Endothelial cell of umbilical vein (primary cell): ENCODE data around the gene METTL25. TPM values are rescaled to one million over a fixed set of nuclear protein-coding genes. Genes with fewer than 3 reads are reported as not detected.

Experiments
- BruUV-seq: library from RNA; stranded (reverse); fragments of 400-500 nt; replicated peaks from 2 replicates; lab custom pipeline; 2021; lab: Mats Ljungman, UMichigan
- CTCF ChIA-PET: fragments of 300-600, 350-600 bp; sonication (Branson Sonifier 250); formaldehyde crosslinking; loops from one replicate; lab custom pipeline; 2021; ENCODE audit warnings: antibody characterized with exemption, inconsistent platforms; lab: Charles Lee
- POLR2A ChIA-PET: fragments of 300-600, 350-600 bp; sonication (Branson Sonifier 250); formaldehyde crosslinking; loops from one replicate; lab custom pipeline; 2021; ENCODE audit warnings: antibody characterized with exemption, inconsistent platforms; lab: Charles Lee
- DNase-seq: peaks from one replicate; pipeline ENCODE4 v3.0.0-alpha.2; 2011; ENCODE audit warnings: low read depth, low spot score
- FAIRE-seq: peaks from 2 replicates; lab custom pipeline; 2011; peaks lifted over from hg19 to GRCh38; lab: Jason Lieb, UNC
- H2AFZ ChIP-seq: 2 replicates; pipeline ENCODE4 v1.6.0; 2012; ENCODE audit warnings: low read depth, low read length, control low read depth, inconsistent platforms
- H3K27ac ChIP-seq: 2 replicates; pipeline ENCODE4 v1.5.1; 2011; ENCODE audit warnings: low read depth, mild to moderate bottlenecking, control low read depth, low read length, moderate library complexity; ENCODE audit not compliant: insufficient read depth
- H3K27me3 ChIP-seq, 2 experiments: 2 replicates each; pipeline versions ENCODE4 v1.6.0 to v1.6.1; 2011; ENCODE audit warnings: low read length in 2 of 2, mixed read lengths in 1 of 2; ENCODE audit not compliant: control insufficient read depth in 2 of 2, insufficient read depth in 2 of 2
- H3K36me3 ChIP-seq, 2 experiments: 2 replicates in 1 of 2; 3 replicates in 1 of 2; pipeline ENCODE4 v1.5.1; 2011; ENCODE audit warnings: low read length in 2 of 2, mild to moderate bottlenecking in 1 of 2, moderate library complexity in 1 of 2; ENCODE audit not compliant: control insufficient read depth in 2 of 2, insufficient read depth in 2 of 2; ENCODE audit errors: extremely low read depth in 1 of 2
- H3K4me1 ChIP-seq: 3 replicates; pipeline ENCODE4 v1.5.1; 2011; ENCODE audit warnings: mild to moderate bottlenecking, low read length; ENCODE audit not compliant: control insufficient read depth, insufficient read depth; ENCODE audit errors: extremely low read depth
- H3K4me2 ChIP-seq: 2 replicates; pipeline ENCODE4 v1.6.1; 2011; ENCODE audit warnings: low read length, control low read depth, mixed read lengths; ENCODE audit not compliant: insufficient read depth
- H3K4me3 ChIP-seq, 3 experiments: fragments of 200-600 bp in 1 of 3; sonication (generic), shearing (Covaris generic) in 1 of 3; replicated peaks in 1 of 3; 2 replicates each; pipeline ENCODE4 v1.5.1; 2011 to 2016; ENCODE audit warnings: control low read depth in 3 of 3, low read length in 3 of 3, mild to moderate bottlenecking in 2 of 3, inconsistent platforms in 1 of 3, low read depth in 1 of 3, moderate library complexity in 1 of 3; ENCODE audit not compliant: insufficient read depth in 1 of 3
- H3K79me2 ChIP-seq: 2 replicates; pipeline ENCODE4 v1.6.0; 2012; ENCODE audit warnings: low read length, inconsistent platforms; ENCODE audit not compliant: control insufficient read depth, insufficient read depth
- H3K9ac ChIP-seq: replicated peaks from 2 replicates; pipeline ENCODE3; 2011; ENCODE audit warnings: low read length, control low read depth; ENCODE audit not compliant: insufficient read depth; ENCODE audit errors: extremely low read depth
- H3K9me1 ChIP-seq: replicated peaks from 3 replicates; pipeline ENCODE4 v1.6.0; 2011; ENCODE audit warnings: mild to moderate bottlenecking, low read length; ENCODE audit not compliant: control insufficient read depth, insufficient read depth; ENCODE audit errors: extremely low read depth
- H3K9me3 ChIP-seq: replicated peaks from 2 replicates; pipeline ENCODE4 v1.5.1; 2012; ENCODE audit warnings: low read length, inconsistent platforms; ENCODE audit not compliant: control insufficient read depth, insufficient read depth
- H4K20me1 ChIP-seq: replicated peaks from 2 replicates; pipeline ENCODE3; 2011; ENCODE audit warnings: mild to moderate bottlenecking, low read length; ENCODE audit not compliant: control insufficient read depth, insufficient read depth; ENCODE audit errors: extremely low read depth
- EZH2 ChIP-seq: IDR thresholded peaks from 2 replicates; pipeline ENCODE4 v1.6.1; 2012; ENCODE audit warnings: borderline replicate concordance, low read depth, mild to moderate bottlenecking, moderate library complexity, low read length, inconsistent platforms; ENCODE audit not compliant: severe bottlenecking
- FOS ChIP-seq: IDR thresholded peaks from 2 replicates; pipeline ENCODE4 v1.6.1; 2011; ENCODE audit warnings: mild to moderate bottlenecking, low read length, moderate library complexity, borderline replicate concordance; ENCODE audit not compliant: insufficient read depth
- GATA2 ChIP-seq: IDR thresholded peaks from 2 replicates; pipeline ENCODE4 v1.7.0; 2011; ENCODE audit warnings: low read depth, mild to moderate bottlenecking, moderate library complexity, mixed read lengths, low read length; ENCODE audit not compliant: insufficient read length, insufficient read depth
- JUN ChIP-seq: IDR thresholded peaks from 2 replicates; pipeline ENCODE4 v1.6.1; 2011; ENCODE audit warnings: borderline replicate concordance, low read depth; ENCODE audit not compliant: insufficient read length, insufficient read depth
- MYC ChIP-seq: IDR thresholded peaks from one replicate; pipeline ENCODE4 v1.6.1; 2011; ENCODE audit warnings: mild to moderate bottlenecking, low read depth, low read length
- POLR2A ChIP-seq: IDR thresholded peaks from 2 replicates; pipeline ENCODE4 v1.6.1; 2012; ENCODE audit warnings: low read depth, mild to moderate bottlenecking, control low read depth, low read length
- POLR2AphosphoS5 ChIP-seq: IDR thresholded peaks from 2 replicates; pipeline ENCODE4 v1.6.1; 2012; ENCODE audit warnings: low read depth, mild to moderate bottlenecking, control low read depth, low read length, moderate library complexity; ENCODE audit not compliant: insufficient read depth
- dilution Hi-C: fragments of 300-500 bp; cut with MboI; formaldehyde crosslinking; loops from one replicate; pipeline ENCODE4 v1.15.0; 2019; ENCODE audit warnings: low sequenced_read_pairs; ENCODE audit not compliant: extremely low pct_ligation_motif_present
- intact Hi-C: fragments of 100-400 bp; cut with micrococcal nuclease; formaldehyde crosslinking; loops from one replicate; pipeline ENCODE4 v1.10.0; 2022
- polyA plus RNA-seq, 4 experiments: library from polyadenylated mRNA; depleted of rRNA in 3 of 4; stranded (reverse) in 3 of 4; unstranded in 1 of 4; fragments of >200 nt; gene quantifications; 2 replicates each; pipeline versions ENCODE4 v1.2.1 to v1.2.3, GENCODE V29; 2011 to 2012; ENCODE audit warnings: missing spikeins in 1 of 4
- total RNA-seq: library from RNA; stranded (reverse); gene quantifications from 2 replicates; pipeline ENCODE4 v1.2.3, GENCODE V29; 2021
- TF ChIP-seq, protein P1 (sequence below): IDR thresholded peaks from 2 replicates; pipeline ENCODE4 v1.6.1; 2011; ENCODE audit not compliant: insufficient read depth, insufficient read length
- TF ChIP-seq, protein P2 (sequence below), 2 donors: IDR thresholded peaks; 1 replicate in 1 of 2; 2 replicates in 1 of 2; pipeline ENCODE4 v1.5.1; 2011; ENCODE audit warnings: low read length in 2 of 2, mild to moderate bottlenecking in 2 of 2, moderate library complexity in 2 of 2, control low read depth in 1 of 2, inconsistent platforms in 1 of 2, low read depth in 1 of 2; ENCODE audit not compliant: insufficient read depth in 1 of 2; ENCODE audit errors: extremely low read depth in 1 of 2

Gene METTL25
- total and polyA plus RNA-seq, 2 donors (not counting 3 experiments of a cell fraction or from before 2014, with no cell fraction given), result 6.5 to 8.5 TPM

DNA sequence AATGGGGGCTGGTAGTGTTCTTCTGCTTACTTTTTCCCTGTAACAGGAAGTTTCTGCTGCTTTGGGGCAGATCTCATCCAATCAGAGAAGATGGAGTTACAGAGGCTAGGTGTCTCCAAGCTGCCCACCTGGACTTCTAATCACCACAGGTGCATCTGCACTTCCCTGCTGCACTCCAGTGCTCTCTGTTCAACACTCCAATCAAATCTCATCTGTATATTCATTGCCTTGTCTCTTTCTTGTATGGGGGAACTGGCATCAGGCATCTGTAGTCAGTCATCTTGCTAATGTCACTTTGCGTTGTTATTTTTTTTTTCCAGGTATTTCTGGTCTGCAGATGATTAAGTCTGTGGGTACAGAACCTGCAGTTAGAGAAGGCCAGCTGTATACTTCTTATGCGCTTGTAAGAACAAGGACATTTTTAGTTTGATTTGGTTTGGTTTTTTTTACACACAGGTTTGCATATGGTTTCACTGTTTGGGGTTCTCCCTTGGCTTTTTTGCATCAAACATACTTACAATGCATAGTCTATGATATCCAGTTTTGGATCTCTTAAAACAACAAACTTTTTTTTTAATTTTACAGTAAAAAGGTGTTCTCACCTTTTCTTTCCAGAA lies 116.0 kb downstream of the METTL25 start:
- no peak overlapping the region for H3K9ac ChIP-seq
- no peak overlapping the region for H3K4me3 ChIP-seq
- peaks cover 0 to 4% of the 10 kb centered on the region in 2 experiments for H3K36me3 ChIP-seq
- H3K27ac ChIP-seq, result peak overlapping the region; percentile 90
- BruUV-seq, result no TSS peak
- no peaks in the 10 kb centered on the region for H3K27me3 ChIP-seq
- ChIA-PET CTCF (no interaction called here), POLR2A (no interaction called here)
- H3K4me1 ChIP-seq, result peaks cover 23% of the 10 kb centered on the region
- H3K9me1 ChIP-seq, result no peaks in the 10 kb centered on the region
- H3K79me2 ChIP-seq, result no peaks in the 10 kb centered on the region
- H4K20me1 ChIP-seq, result no peaks in the 10 kb centered on the region
- DNase-seq (peak; percentile 33), FAIRE-seq (no peak)
- intact Hi-C loops (no loop called here), dilution Hi-C loops (no loop called here)
- TF ChIP-seq MYC (no peak), GATA2 (no peak), POLR2A (no peak), EZH2 (no peak), POLR2AphosphoS5 (no peak), JUN (no peak), FOS (no peak)
- TF ChIP-seq, protein P1, sequence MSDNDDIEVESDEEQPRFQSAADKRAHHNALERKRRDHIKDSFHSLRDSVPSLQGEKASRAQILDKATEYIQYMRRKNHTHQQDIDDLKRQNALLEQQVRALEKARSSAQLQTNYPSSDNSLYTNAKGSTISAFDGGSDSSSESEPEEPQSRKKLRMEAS, result no peak
- TF ChIP-seq, protein P2, sequence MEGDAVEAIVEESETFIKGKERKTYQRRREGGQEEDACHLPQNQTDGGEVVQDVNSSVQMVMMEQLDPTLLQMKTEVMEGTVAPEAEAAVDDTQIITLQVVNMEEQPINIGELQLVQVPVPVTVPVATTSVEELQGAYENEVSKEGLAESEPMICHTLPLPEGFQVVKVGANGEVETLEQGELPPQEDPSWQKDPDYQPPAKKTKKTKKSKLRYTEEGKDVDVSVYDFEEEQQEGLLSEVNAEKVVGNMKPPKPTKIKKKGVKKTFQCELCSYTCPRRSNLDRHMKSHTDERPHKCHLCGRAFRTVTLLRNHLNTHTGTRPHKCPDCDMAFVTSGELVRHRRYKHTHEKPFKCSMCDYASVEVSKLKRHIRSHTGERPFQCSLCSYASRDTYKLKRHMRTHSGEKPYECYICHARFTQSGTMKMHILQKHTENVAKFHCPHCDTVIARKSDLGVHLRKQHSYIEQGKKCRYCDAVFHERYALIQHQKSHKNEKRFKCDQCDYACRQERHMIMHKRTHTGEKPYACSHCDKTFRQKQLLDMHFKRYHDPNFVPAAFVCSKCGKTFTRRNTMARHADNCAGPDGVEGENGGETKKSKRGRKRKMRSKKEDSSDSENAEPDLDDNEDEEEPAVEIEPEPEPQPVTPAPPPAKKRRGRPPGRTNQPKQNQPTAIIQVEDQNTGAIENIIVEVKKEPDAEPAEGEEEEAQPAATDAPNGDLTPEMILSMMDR (IDR thresholded peaks at IDR 0.05; ENCODE audit: extremely low read depth in 1 of 2, insufficient read depth in 1 of 2, low read depth in 1 of 2, low read length in 2 of 2), result no peak
- peak overlapping the region; percentile 83 for H3K4me2 ChIP-seq
- no peak overlapping the region for H2AFZ ChIP-seq
- H3K9me3 ChIP-seq, result no peaks in the 10 kb centered on the region
